H1 (cell line): Measurements from ENCODE around the gene GRIK4. TPM values are rescaled to one million over a fixed set of nuclear protein-coding genes. Genes with fewer than 3 reads are reported as not detected.

ENCODE experiments used
- CTCF ChIA-PET: fragments of 300-600 bp; sonication (Branson Sonifier 250); formaldehyde crosslinking; loops from one replicate; lab custom pipeline; 2021; ENCODE audit not compliant: partially characterized antibody; lab: Charles Lee
- POLR2A ChIA-PET: fragments of 300-600 bp; sonication (Branson Sonifier 250); formaldehyde crosslinking; loops from one replicate; lab custom pipeline; 2021; ENCODE audit warnings: inconsistent platforms; ENCODE audit not compliant: partially characterized antibody; lab: Charles Lee
- DNase-seq, 2 experiments: peaks; one replicate each; pipeline versions ENCODE4 v3.0.0 to v3.0.0-alpha.2; 2010 to 2022; ENCODE audit warnings: low spot score in 2 of 2, low read depth in 1 of 2, mixed read lengths in 1 of 2
- FAIRE-seq: peaks from 2 replicates; lab custom pipeline; 2011; peaks lifted over from hg19 to GRCh38; lab: Jason Lieb, UNC
- H2AFZ ChIP-seq: 2 replicates; pipeline ENCODE4 v1.8.1; 2012; ENCODE audit warnings: low read length, inconsistent platforms
- H2AK5ac ChIP-seq: 2 replicates; pipeline ENCODE4 v1.6.1; 2013; ENCODE audit warnings: low read depth, low read length
- H2BK120ac ChIP-seq: replicated peaks from 2 replicates; pipeline ENCODE3; 2013; ENCODE audit warnings: low read depth, low read length, inconsistent platforms
- H2BK12ac ChIP-seq: 2 replicates; pipeline ENCODE4 v1.6.1; 2013; ENCODE audit warnings: low read depth, low read length
- H2BK15ac ChIP-seq: 2 replicates; pipeline ENCODE4 v1.6.1; 2013; ENCODE audit warnings: low read length
- H2BK20ac ChIP-seq: 2 replicates; pipeline ENCODE4 v1.6.1; 2013; ENCODE audit warnings: low read length
- H2BK5ac ChIP-seq: 2 replicates; pipeline ENCODE4 v1.6.1; 2013; ENCODE audit warnings: low read depth, low read length
- H3K14ac ChIP-seq: 2 replicates; pipeline ENCODE4 v1.6.1; 2013; ENCODE audit warnings: inconsistent platforms; ENCODE audit not compliant: insufficient read length
- H3K18ac ChIP-seq: 2 replicates; pipeline ENCODE4 v1.6.1; 2013; ENCODE audit warnings: low read length; ENCODE audit errors: extremely low read depth
- H3K23ac ChIP-seq: 2 replicates; pipeline ENCODE4 v1.6.1; 2013; ENCODE audit warnings: inconsistent platforms; ENCODE audit not compliant: insufficient read length
- H3K23me2 ChIP-seq: 2 replicates; pipeline ENCODE4 v1.6.1; 2013; ENCODE audit warnings: low read depth, low read length
- H3K27ac ChIP-seq: 2 replicates; pipeline ENCODE4 v1.6.1; 2011; ENCODE audit warnings: low read depth, low read length, inconsistent platforms
- H3K27me3 ChIP-seq, 4 experiments: replicated peaks in 1 of 4; 1 replicate in 1 of 4; 2 replicates in 3 of 4; pipeline versions ENCODE4 v1.6.1 to v1.8.1; 2011 to 2013; ENCODE audit warnings: low read length in 3 of 4, mild to moderate bottlenecking in 3 of 4, inconsistent platforms in 2 of 4, mixed read lengths in 2 of 4, moderate library complexity in 1 of 4; ENCODE audit not compliant: control insufficient read depth in 3 of 4, insufficient read depth in 3 of 4; ENCODE audit errors: extremely low read depth in 1 of 4
- H3K36me3 ChIP-seq, 4 experiments: 2 replicates each; pipeline versions ENCODE4 v1.6.1 to v1.8.1; 2011 to 2013; ENCODE audit warnings: mild to moderate bottlenecking in 4 of 4, low read length in 3 of 4, moderate library complexity in 2 of 4, control low read depth in 1 of 4, inconsistent platforms in 1 of 4; ENCODE audit not compliant: insufficient read depth in 4 of 4, control insufficient read depth in 2 of 4
- H3K4ac ChIP-seq: replicated peaks from 2 replicates; pipeline ENCODE3; 2013; ENCODE audit warnings: low read length, low read depth, mixed read lengths, inconsistent platforms; ENCODE audit not compliant: insufficient read length
- H3K4me1 ChIP-seq, 4 experiments: replicated peaks in 1 of 4; 1 replicate in 1 of 4; 2 replicates in 3 of 4; pipeline versions ENCODE4 v1.6.1 to v1.8.1; 2011 to 2013; ENCODE audit warnings: low read length in 3 of 4, inconsistent platforms in 2 of 4, mixed read lengths in 1 of 4; ENCODE audit not compliant: insufficient read depth in 4 of 4, control insufficient read depth in 3 of 4
- H3K4me2 ChIP-seq, 2 experiments: 2 replicates each; pipeline versions ENCODE4 v1.6.1 to v1.8.1; 2011 to 2013; ENCODE audit warnings: low read depth in 2 of 2, low read length in 2 of 2, control low read depth in 1 of 2, inconsistent platforms in 1 of 2, mild to moderate bottlenecking in 1 of 2; ENCODE audit not compliant: insufficient read depth in 1 of 2
- H3K4me3 ChIP-seq, 4 experiments: fragments of 200-600, 300-600 bp in 1 of 4; sonication (generic), shearing (Covaris generic), sonication (Bioruptor Twin) in 1 of 4; 2 replicates each; pipeline versions ENCODE4 v1.5.1 to v1.8.1; 2011 to 2016; ENCODE audit warnings: low read length in 4 of 4, low read depth in 3 of 4, control low read depth in 2 of 4, inconsistent platforms in 2 of 4, mild to moderate bottlenecking in 2 of 4, mixed read lengths in 1 of 4, moderate library complexity in 1 of 4; ENCODE audit not compliant: insufficient read depth in 2 of 4; ENCODE audit errors: extremely low read depth in 1 of 4
- H3K56ac ChIP-seq: replicated peaks from 2 replicates; pipeline ENCODE3; 2013; ENCODE audit warnings: low read depth, mild to moderate bottlenecking, mixed read lengths, low read length, inconsistent platforms; ENCODE audit not compliant: insufficient read length
- H3K79me1 ChIP-seq: 2 replicates; pipeline ENCODE4 v1.6.1; 2013; ENCODE audit warnings: low read depth, low read length, control low read depth
- H3K79me2 ChIP-seq, 2 experiments: 2 replicates each; pipeline versions ENCODE4 v1.6.1 to v1.8.1; 2012 to 2013; ENCODE audit warnings: low read length in 2 of 2, mild to moderate bottlenecking in 2 of 2, inconsistent platforms in 1 of 2; ENCODE audit not compliant: insufficient read depth in 2 of 2, control insufficient read depth in 1 of 2
- H3K9ac ChIP-seq, 4 experiments: replicated peaks in 1 of 4; 1 replicate in 1 of 4; 2 replicates in 3 of 4; pipeline versions ENCODE4 v1.6.1 to v1.8.1; 2011 to 2013; ENCODE audit warnings: low read depth in 3 of 4, low read length in 3 of 4, control low read depth in 2 of 4, mild to moderate bottlenecking in 2 of 4, moderate library complexity in 2 of 4, inconsistent platforms in 1 of 4; ENCODE audit errors: extremely low read depth in 1 of 4
- H3K9me3 ChIP-seq, 2 experiments: 2 replicates each; pipeline versions ENCODE4 v1.6.1 to v1.8.1; 2012 to 2013; ENCODE audit warnings: mild to moderate bottlenecking in 2 of 2, moderate library complexity in 2 of 2, control low read depth in 1 of 2, inconsistent platforms in 1 of 2, low read depth in 1 of 2, low read length in 1 of 2, mixed read lengths in 1 of 2; ENCODE audit not compliant: insufficient read depth in 2 of 2
- H4K20me1 ChIP-seq, 2 experiments: replicated peaks in 1 of 2; 2 replicates each; pipeline versions ENCODE3 to v1.8.1; 2011 to 2013; ENCODE audit warnings: inconsistent platforms in 2 of 2, low read length in 2 of 2, mild to moderate bottlenecking in 1 of 2; ENCODE audit not compliant: insufficient read depth in 2 of 2, control insufficient read depth in 1 of 2
- H4K5ac ChIP-seq: 2 replicates; pipeline ENCODE4 v1.6.1; 2013; ENCODE audit warnings: low read length, low read depth, mixed read lengths, inconsistent platforms; ENCODE audit not compliant: insufficient read length
- H4K8ac ChIP-seq: 2 replicates; pipeline ENCODE4 v1.8.0; 2013; ENCODE audit warnings: mild to moderate bottlenecking, moderate library complexity, low read length, inconsistent platforms; ENCODE audit not compliant: insufficient read depth; ENCODE audit errors: extremely low read depth
- H4K91ac ChIP-seq: replicated peaks from 2 replicates; pipeline ENCODE3; 2013; ENCODE audit warnings: low read length, mixed read lengths, inconsistent platforms; ENCODE audit not compliant: insufficient read length
- ATF2 ChIP-seq: IDR thresholded peaks from 2 replicates; pipeline ENCODE4 v1.6.1; 2012; ENCODE audit warnings: low read length, inconsistent platforms
- BACH1 ChIP-seq: IDR thresholded peaks from 2 replicates; pipeline ENCODE4 v1.6.1; 2012; ENCODE audit warnings: low read length, improper control_type of control experiment
- E2F6 ChIP-seq: IDR thresholded peaks from 2 replicates; pipeline ENCODE4 v1.6.1; 2012; ENCODE audit warnings: inconsistent platforms
- HDAC2 ChIP-seq, 2 experiments: fragments of 300-600 bp in 1 of 2; sonication (generic) in 1 of 2; IDR thresholded peaks; 2 replicates each; pipeline ENCODE4 v1.6.1; 2011 to 2012; ENCODE audit warnings: low read depth in 2 of 2, low read length in 2 of 2, mild to moderate bottlenecking in 2 of 2, moderate library complexity in 2 of 2, borderline replicate concordance in 1 of 2, inconsistent platforms in 1 of 2
- KDM4A ChIP-seq: IDR thresholded peaks from one replicate; pipeline ENCODE4 v1.7.1; 2012; ENCODE audit warnings: low read depth, mild to moderate bottlenecking, moderate library complexity, low read length, inconsistent platforms; ENCODE audit not compliant: severe bottlenecking
- POLR2AphosphoS5 ChIP-seq: IDR thresholded peaks from 2 replicates; pipeline ENCODE4 v1.6.1; 2011; ENCODE audit warnings: low read depth, low read length
- POU5F1 ChIP-seq: IDR thresholded peaks from 2 replicates; pipeline ENCODE4 v1.6.1; 2011; ENCODE audit warnings: low read depth, mild to moderate bottlenecking, low read length, moderate library complexity
- SAP30 ChIP-seq: fragments of 300-600 bp; sonication (generic); IDR thresholded peaks from 2 replicates; pipeline ENCODE4 v1.7.1; 2012; ENCODE audit warnings: low read length, moderate library complexity, mild to moderate bottlenecking, inconsistent platforms; ENCODE audit not compliant: insufficient read depth, insufficient replicate concordance
- SIN3A ChIP-seq, 2 experiments: IDR thresholded peaks in 1 of 2; conservative IDR thresholded peaks in 1 of 2; 2 replicates each; pipeline ENCODE4 v1.6.1; 2011 to 2012; ENCODE audit warnings: low read length in 2 of 2, improper control_type of control experiment in 1 of 2, low read depth in 1 of 2, mild to moderate bottlenecking in 1 of 2
- SP1 ChIP-seq: IDR thresholded peaks from 2 replicates; pipeline ENCODE4 v1.6.1; 2011; ENCODE audit warnings: low read depth, low read length
- SP4 ChIP-seq: IDR thresholded peaks from 2 replicates; pipeline ENCODE4 v1.6.1; 2012; ENCODE audit warnings: low read length, inconsistent platforms
- TAF1 ChIP-seq: IDR thresholded peaks from 2 replicates; pipeline ENCODE4 v1.6.1; 2011; ENCODE audit warnings: mild to moderate bottlenecking, low read depth, low read length
- YY1 ChIP-seq: IDR thresholded peaks from 2 replicates; pipeline ENCODE4 v1.6.1; 2011; ENCODE audit warnings: low read depth, mild to moderate bottlenecking, low read length
- polyA plus RNA-seq, 7 experiments: library from polyadenylated mRNA; depleted of rRNA in 3 of 7; stranded (reverse) in 5 of 7; unstranded in 2 of 7; fragments of >200 nt in 5 of 7; fragments of 200-250 nt in 2 of 7; gene quantifications; 1 replicate in 5 of 7; 2 replicates in 1 of 7; 4 replicates in 1 of 7; pipeline versions ENCODE4 v1.2.1 to v1.2.3, GENCODE V29; 2011 to 2013; ENCODE audit warnings: missing spikeins in 2 of 7, mixed read lengths in 2 of 7
- total RNA-seq: library from RNA; stranded (reverse); fragmentation: NEBNext Ultra II Directional; extraction: Animal tissue kit (Norgen Biotek cat#: 25700); gene quantifications from 2 replicates; pipeline ENCODE4 v1.2.1, GENCODE V29; 2021

The GRIK4 gene
- total and polyA plus RNA-seq, 2 of the 8 experiments (the other 6 are each of a cell fraction or from before 2014, with no cell fraction given): 1.2 to 2.9 TPM

GRCh38 chr11:120727752-120728151, 216.2 kb downstream of the GRIK4 start:
- no peak for DNase-seq
- H4K5ac ChIP-seq: no peak overlapping the region
- H3K9ac ChIP-seq: no peak overlapping the region
- H3K4me1 ChIP-seq: peaks cover 0 to 5% (median 0%) of the 10 kb centered on the region in 4 experiments; a peak in 1 of 7 replicates
- no peaks in the 10 kb centered on the region for H3K79me1 ChIP-seq
- H3K9me3 ChIP-seq: peaks cover 9 to 13% of the 10 kb centered on the region in 2 experiments; a peak in 3 of 4 replicates
- H2BK20ac ChIP-seq: no peak overlapping the region
- H4K91ac ChIP-seq: no peak overlapping the region
- no peaks in the 10 kb centered on the region for H3K36me3 ChIP-seq
- no peak overlapping the region for H3K4me2 ChIP-seq
- no peak overlapping the region for H3K18ac ChIP-seq
- CTCF ChIA-PET: interaction anchor here (1.1 to 1.4 kb wide), 2 partner anchors 11 to 18 kb away, joined by 3 to 4 read pairs; no protein-coding TSS in a partner anchor
- no peak overlapping the region for H3K14ac ChIP-seq
- H3K4me3 ChIP-seq: no peak overlapping the region
- H3K27me3 ChIP-seq: peaks cover 0 to 2% (median 0%) of the 10 kb centered on the region in 4 experiments; a peak in 1 of 7 replicates
- POLR2A ChIA-PET: no interaction called here
- no peak overlapping the region for H3K23ac ChIP-seq
- H3K56ac ChIP-seq: no peak overlapping the region
- no peak overlapping the region for H2AK5ac ChIP-seq
- H2BK120ac ChIP-seq: no peak overlapping the region
- no peak for FAIRE-seq
- H2BK12ac ChIP-seq: no peak overlapping the region
- H2BK5ac ChIP-seq: no peak overlapping the region
- no peak overlapping the region for H3K27ac ChIP-seq
- no peak overlapping the region for H3K4ac ChIP-seq
- H2AFZ ChIP-seq: no peak overlapping the region
- H3K23me2 ChIP-seq: no peaks in the 10 kb centered on the region
- H3K79me2 ChIP-seq: no peaks in the 10 kb centered on the region
- no peak overlapping the region for H2BK15ac ChIP-seq
- H4K8ac ChIP-seq: no peak overlapping the region
- H4K20me1 ChIP-seq: no peaks in the 10 kb centered on the region
- TF ChIP-seq POLR2AphosphoS5: no peak
- no peak for TF ChIP-seq KDM4A
- no peak for TF ChIP-seq BACH1
- TF ChIP-seq SAP30: no peak
- no peak for TF ChIP-seq SP1
- no peak for TF ChIP-seq E2F6
- no peak for TF ChIP-seq TAF1
- no peak for TF ChIP-seq SIN3A (conservative IDR thresholded peaks at IDR 0.05 in 1 of 2, IDR thresholded peaks at IDR 0.05 in 1 of 2; ENCODE audit: low read depth in 1 of 2, low read length in 2 of 2)
- TF ChIP-seq YY1: no peak
- TF ChIP-seq POU5F1: no peak
- no peak for TF ChIP-seq HDAC2 (IDR thresholded peaks at IDR 0.05; ENCODE audit: borderline replicate concordance in 1 of 2, low read depth in 2 of 2, low read length in 2 of 2)
- no peak for TF ChIP-seq SP4
- no peak for TF ChIP-seq ATF2
